Measurements from ENCODE around the gene SRP68. TPM values are rescaled to one million over a fixed set of nuclear protein-coding genes. Genes with fewer than 3 reads are reported as not detected.

Gene SRP68
- total RNA-seq, 1 experiment from 2014 or later, result 106 TPM

- Mint-ChIP-seq H3K9me3 (ENCODE audit: unreplicated experiment) (no peaks in the 10 kb centered on the region), H3K4me1 (ENCODE audit: insufficient read depth, unreplicated experiment) (peaks cover 6% of the 10 kb centered on the region), H3K4me3 (ENCODE audit: unreplicated experiment) (no peak overlapping the region), H3K27ac (ENCODE audit: low read depth, unreplicated experiment) (no peak overlapping the region), H3K36me3 (ENCODE audit: insufficient read depth, unreplicated experiment) (no peaks in the 10 kb centered on the region), H3K27me3 (ENCODE audit: insufficient read depth, unreplicated experiment) (no peaks in the 10 kb centered on the region)
- no TSS peak for BruUV-seq (replicated peaks)
- DNase-seq (ENCODE audit: unreplicated experiment), result no peak
- CTCF ChIA-PET, result interaction anchor here (0.6 to 1.6 kb wide), 2 partner anchors 11 to 392 kb away, joined by 4 to 9 read pairs; partner anchors contain the start of gene SMIM5
- no peak for TF ChIP-seq CTCF (IDR thresholded peaks at IDR 0.05; ENCODE audit: unreplicated experiment)
- intact Hi-C loops (cut with micrococcal nuclease), result loop anchor here (5.0 kb wide), 1 partner anchor 47 kb away; the partner anchor contains the start of genes GALR2 and SRP68
- POLR2A ChIA-PET, result no interaction called here
These were observed 47.0 kb downstream of the SRP68 start for GRCh38 chr17:76025294-76025693.

- no peak overlapping the region for H3K27ac Mint-ChIP-seq (ENCODE audit: low read depth, unreplicated experiment)
- intact Hi-C loops (cut with micrococcal nuclease), result no loop called here
- BruUV-seq (replicated peaks), result no TSS peak
- no peaks in the 10 kb centered on the region for H3K9me3 Mint-ChIP-seq (ENCODE audit: unreplicated experiment)
- no peak for DNase-seq (ENCODE audit: unreplicated experiment)
- H3K4me1 Mint-ChIP-seq (ENCODE audit: insufficient read depth, unreplicated experiment), result peaks cover 6% of the 10 kb centered on the region
- no peak overlapping the region for H3K4me3 Mint-ChIP-seq (ENCODE audit: unreplicated experiment)
- no peaks in the 10 kb centered on the region for H3K27me3 Mint-ChIP-seq (ENCODE audit: insufficient read depth, unreplicated experiment)
- no peak for TF ChIP-seq CTCF (IDR thresholded peaks at IDR 0.05; ENCODE audit: unreplicated experiment)
- no peaks in the 10 kb centered on the region for H3K36me3 Mint-ChIP-seq (ENCODE audit: insufficient read depth, unreplicated experiment)
- POLR2A ChIA-PET, result interaction anchor here (0.6 kb wide), 1 partner anchor 825 kb away, joined by 5 read pairs; no protein-coding TSS in a partner anchor
- CTCF ChIA-PET, result interaction anchor here (1.3 to 2.2 kb wide), 2 partner anchors 10 to 11 kb away, joined by 4 to 12 read pairs; no protein-coding TSS in a partner anchor
These were observed 48.0 kb downstream of the SRP68 start for GRCh38 chr17:76024353-76024752.

- intact Hi-C loops (cut with micrococcal nuclease), result no loop called here
- no TSS peak for BruUV-seq (replicated peaks)
- Mint-ChIP-seq H3K4me1 (ENCODE audit: insufficient read depth, unreplicated experiment) (peaks cover 6% of the 10 kb centered on the region), H3K4me3 (ENCODE audit: unreplicated experiment) (no peak overlapping the region), H3K27me3 (ENCODE audit: insufficient read depth, unreplicated experiment) (no peaks in the 10 kb centered on the region), H3K9me3 (ENCODE audit: unreplicated experiment) (no peaks in the 10 kb centered on the region), H3K36me3 (ENCODE audit: insufficient read depth, unreplicated experiment) (no peaks in the 10 kb centered on the region), H3K27ac (ENCODE audit: low read depth, unreplicated experiment) (no peak overlapping the region)
- CTCF ChIA-PET, result interaction anchor here (1.3 to 2.2 kb wide), 2 partner anchors 9 to 11 kb away, joined by 4 to 12 read pairs; no protein-coding TSS in a partner anchor
- DNase-seq (ENCODE audit: unreplicated experiment), result no peak
- POLR2A ChIA-PET, result interaction anchor here (0.6 kb wide), 1 partner anchor 824 kb away, joined by 5 read pairs; no protein-coding TSS in a partner anchor
- TF ChIP-seq CTCF (IDR thresholded peaks at IDR 0.05; ENCODE audit: unreplicated experiment), result no peak
These were observed 48.4 kb downstream of the SRP68 start for GRCh38 chr17:76023900-76024237.

GRCh38 chr17:76022973-76023899 is 49.1 kb downstream of the SRP68 start:
- ChIA-PET CTCF (interaction anchor here (0.6 to 2.2 kb wide), 3 partner anchors 9 to 15 kb away, joined by 3 to 12 read pairs (median 4); no protein-coding TSS in a partner anchor), POLR2A (no interaction called here)
- H3K4me1 Mint-ChIP-seq (ENCODE audit: insufficient read depth, unreplicated experiment), result peaks cover 6% of the 10 kb centered on the region
- H3K27ac Mint-ChIP-seq (ENCODE audit: low read depth, unreplicated experiment), result no peak overlapping the region
- H3K4me3 Mint-ChIP-seq (ENCODE audit: unreplicated experiment), result no peak overlapping the region
- BruUV-seq (replicated peaks), result no TSS peak
- H3K36me3 Mint-ChIP-seq (ENCODE audit: insufficient read depth, unreplicated experiment), result no peaks in the 10 kb centered on the region
- intact Hi-C loops (cut with micrococcal nuclease), result no loop called here
- H3K27me3 Mint-ChIP-seq (ENCODE audit: insufficient read depth, unreplicated experiment), result no peaks in the 10 kb centered on the region
- TF ChIP-seq CTCF (IDR thresholded peaks at IDR 0.05; ENCODE audit: unreplicated experiment), result no peak
- no peak for DNase-seq (ENCODE audit: unreplicated experiment)
- H3K9me3 Mint-ChIP-seq (ENCODE audit: unreplicated experiment), result no peaks in the 10 kb centered on the region
